Measurements from ENCODE around the gene USP27X. TPM values are rescaled to one million over a fixed set of nuclear protein-coding genes. Genes with fewer than 3 reads are reported as not detected.
A peak's percentile ranks its signal among the peaks of the same experiment; 100 is the strongest.

Gene USP27X
- total RNA-seq = 10 to 100 TPM in 1 of 4 donors, 1 to 10 TPM in 2, under 1 TPM in 1; 0.59 to 15.6 (median 4.1) TPM

DNA sequence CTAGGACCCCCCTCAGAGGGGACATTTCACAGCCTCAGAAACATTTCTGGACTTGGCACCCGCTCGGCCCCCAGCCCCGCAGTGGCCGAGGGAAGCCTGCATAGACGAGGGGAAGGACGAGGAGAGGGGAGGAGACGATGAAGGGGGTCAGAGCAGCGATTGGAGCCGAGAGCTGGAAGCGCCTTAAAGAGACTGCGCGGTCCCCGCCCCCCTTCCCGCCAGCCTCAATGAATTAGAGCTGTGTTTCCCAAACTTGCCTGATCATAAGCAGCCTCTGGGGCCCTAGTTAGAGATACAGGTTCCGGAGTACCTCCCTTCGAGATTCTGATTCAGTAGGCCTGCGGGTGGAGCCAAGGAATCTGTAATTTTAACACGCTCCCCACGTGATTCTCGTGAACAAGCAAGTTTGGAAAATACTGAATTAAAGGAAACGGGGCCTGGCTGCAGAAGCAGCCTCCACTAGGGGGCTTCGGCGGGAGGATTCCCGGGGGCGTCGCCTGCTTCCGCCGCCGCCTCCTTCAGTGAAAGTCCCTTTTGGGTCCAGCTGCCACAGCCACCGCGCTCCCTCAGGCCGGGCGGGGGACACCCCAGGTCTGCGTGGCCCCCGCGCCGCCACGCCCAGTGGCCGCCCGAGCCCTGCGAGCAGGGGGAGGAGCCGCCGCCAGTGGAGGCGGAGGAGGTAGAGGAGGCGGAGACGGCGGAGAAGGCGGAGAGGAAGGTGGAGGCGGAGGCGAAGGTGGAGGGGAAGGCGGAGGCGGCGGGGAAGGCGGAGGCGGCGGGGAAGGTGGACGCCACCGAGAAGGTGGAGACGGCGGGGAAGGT, at the start of gene USP27X:
Gene USP27X (plus strand): TSS at position 651 of the 822 bp plus-strand sequence. CDS start 824 bp downstream, outside the sequence.
- Histone ChIP-seq H3K9me3 (no peaks in the 10 kb centered on the region), H3K27ac (peak within 1 kb of the TSS; percentile 83 to 86), H3K36me3 (no peaks in the 10 kb centered on the region), H3K4me3 (peak within 1 kb of the TSS; percentile 48 to 58), H3K27me3 (no peaks in the 10 kb centered on the region), H3K4me1 (no peaks in the 10 kb centered on the region)
- peak; percentile 23 to 59 for TF ChIP-seq POLR2A (IDR thresholded peaks at IDR 0.05)
- peak; percentile 30 to 59 (median 43) for TF ChIP-seq CTCF (IDR thresholded peaks at IDR 0.05)
- DNase-seq = peak; percentile 77 to 84
- intact Hi-C loops (cut with DNase I; ENCODE audit: low total_unique reads) = no loop called here

DNA sequence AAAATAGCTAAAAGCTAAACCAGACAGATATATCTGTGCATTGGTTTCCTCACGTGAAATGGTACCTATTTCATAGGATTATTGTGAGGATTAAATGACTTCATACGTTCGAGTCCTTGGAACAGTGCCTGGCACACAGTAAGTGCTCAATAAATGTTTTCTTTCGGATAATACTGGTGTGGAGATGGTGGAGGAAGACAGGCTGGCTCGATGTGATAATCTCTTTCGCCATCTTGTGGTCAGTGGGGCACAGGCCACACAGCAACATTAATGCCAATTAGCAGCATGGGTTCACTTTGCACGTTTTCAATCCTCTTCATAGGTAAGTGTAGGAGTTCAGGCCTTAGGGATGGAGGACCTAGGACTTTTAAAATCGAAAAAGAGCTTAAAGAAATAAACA, 40.9 kb upstream of the USP27X start:
- TF ChIP-seq CTCF (IDR thresholded peaks at IDR 0.05) (peak; percentile 50 to 64 (median 56)), POLR2A (IDR thresholded peaks at IDR 0.05) (no peak)
- no peaks in the 10 kb centered on the region for H3K36me3 ChIP-seq

DNA sequence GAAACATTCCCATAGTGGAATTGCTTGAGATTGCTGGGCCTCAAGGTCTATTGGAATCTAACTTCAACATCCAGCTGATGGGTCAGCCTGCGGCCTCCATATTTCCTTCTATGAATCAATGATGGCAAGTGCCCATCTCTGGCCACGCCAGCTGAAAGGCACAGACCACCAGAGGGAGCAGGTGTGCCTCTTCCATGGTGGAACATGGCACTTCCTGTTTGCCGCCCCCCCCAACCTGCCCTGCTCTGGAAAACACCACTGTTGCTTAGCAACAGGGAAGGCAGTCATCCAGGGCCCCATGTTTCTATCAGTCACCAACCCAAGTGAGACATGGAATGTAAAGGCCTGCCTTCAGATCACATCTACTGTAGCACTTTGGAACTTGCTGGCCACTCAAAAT, 38.6 kb upstream of the USP27X start:
- no peak overlapping the region for H3K27ac ChIP-seq
- H3K4me1 ChIP-seq = no peaks in the 10 kb centered on the region
- H3K4me3 ChIP-seq = no peak overlapping the region
- TF ChIP-seq CTCF (IDR thresholded peaks at IDR 0.05) (peak in 2 of 4 experiments; percentile 17 to 30), POLR2A (IDR thresholded peaks at IDR 0.05) (no peak)
- DNase-seq = peak; percentile 30 to 52
- H3K27me3 ChIP-seq = no peaks in the 10 kb centered on the region
- intact Hi-C loops (cut with DNase I; ENCODE audit: low total_unique reads) = no loop called here
- H3K36me3 ChIP-seq = no peaks in the 10 kb centered on the region
- no peaks in the 10 kb centered on the region for H3K9me3 ChIP-seq

More for the DNA sequence above, 40.9 kb upstream of the USP27X start:
- no peaks in the 10 kb centered on the region for H3K9me3 ChIP-seq
- intact Hi-C loops (cut with DNase I; ENCODE audit: low total_unique reads) = no loop called here
- no peaks in the 10 kb centered on the region for H3K4me1 ChIP-seq
- peaks cover 0 to 7% of the 10 kb centered on the region in 2 donors for H3K27me3 ChIP-seq
- no peak overlapping the region for H3K27ac ChIP-seq
- peak in 1 of 2 donors; percentile 21 for DNase-seq
- no peak overlapping the region for H3K4me3 ChIP-seq

- H3K27ac ChIP-seq = no peak overlapping the region
- DNase-seq = no peak
- no peaks in the 10 kb centered on the region for H3K9me3 ChIP-seq
- no peak overlapping the region for H3K4me3 ChIP-seq
- intact Hi-C loops (cut with DNase I; ENCODE audit: low total_unique reads) = no loop called here
- TF ChIP-seq CTCF (IDR thresholded peaks at IDR 0.05) = no peak
- TF ChIP-seq POLR2A (IDR thresholded peaks at IDR 0.05) = no peak
- H3K27me3 ChIP-seq = no peaks in the 10 kb centered on the region
- H3K36me3 ChIP-seq = no peaks in the 10 kb centered on the region
- H3K4me1 ChIP-seq = no peaks in the 10 kb centered on the region
Observed at GRCh38 chrX:49842621-49843020, 36.7 kb upstream of the USP27X start.

DNA sequence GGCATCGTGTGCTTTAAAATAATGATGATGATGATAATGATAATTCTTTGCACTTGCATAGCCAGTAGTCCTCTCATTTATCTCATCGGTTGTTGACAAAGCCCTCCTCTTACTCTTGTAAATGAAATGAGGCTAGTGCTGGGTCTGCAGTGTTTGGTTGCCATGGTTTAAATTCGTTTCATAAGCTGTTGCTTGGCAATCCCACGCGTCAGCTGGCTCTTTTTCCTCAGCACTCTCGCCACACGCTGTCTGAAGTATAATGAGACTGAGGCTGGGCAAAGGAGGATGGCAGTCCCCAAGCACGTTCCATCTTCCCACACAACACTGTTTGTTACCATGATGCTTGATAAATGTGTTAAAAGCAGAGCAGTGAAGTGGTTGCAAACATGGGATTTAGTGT, 34.7 kb upstream of the USP27X start:
- intact Hi-C loops (cut with DNase I; ENCODE audit: low total_unique reads) = no loop called here
- Histone ChIP-seq H3K4me3 (no peak overlapping the region), H3K9me3 (no peaks in the 10 kb centered on the region), H3K27me3 (no peaks in the 10 kb centered on the region), H3K27ac (no peak overlapping the region), H3K4me1 (no peaks in the 10 kb centered on the region), H3K36me3 (no peaks in the 10 kb centered on the region)
- DNase-seq = no peak
- TF ChIP-seq POLR2A (IDR thresholded peaks at IDR 0.05) (no peak), CTCF (IDR thresholded peaks at IDR 0.05) (no peak)
